ENCODE data around the gene DDIT3.

Gene DDIT3

DNA sequence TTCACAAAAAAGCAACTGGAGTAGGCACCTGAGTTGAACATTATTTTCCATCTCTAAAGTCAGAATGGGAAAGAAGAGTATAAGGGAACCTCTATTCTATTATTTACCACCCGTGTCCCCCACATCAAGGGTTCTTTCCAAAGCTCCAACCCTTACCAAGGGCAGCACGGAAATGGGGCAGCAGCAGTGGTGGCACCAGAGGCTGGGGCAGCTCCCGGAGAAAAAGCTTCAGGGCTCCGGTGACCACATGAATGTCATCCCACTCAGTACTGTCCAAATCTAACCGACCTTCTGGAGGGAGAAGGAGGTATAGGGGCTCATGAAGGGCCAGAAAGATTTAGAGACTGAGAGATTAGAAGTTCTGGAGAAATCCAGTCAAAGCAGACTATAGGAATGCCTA, 46.4 kb downstream of the DDIT3 start:
- Histone ChIP-seq H3K9me2 (replicated peaks; ENCODE audit: control insufficient read depth, low read length) (no peaks in the 10 kb centered on the region), H3K4me2 (ENCODE audit: low read length) (no peak overlapping the region), H4K20me1 (ENCODE audit: control insufficient read depth, insufficient read depth, low read depth, low read length) (no peaks in the 10 kb centered on the region), H3K27ac (ENCODE audit: low read depth, low read length) (no peak overlapping the region), H3K27me3 (ENCODE audit: control insufficient read depth, low read length) (no peaks in the 10 kb centered on the region), H3K79me2 (ENCODE audit: control insufficient read depth, low read length) (peaks cover 24% of the 10 kb centered on the region), H3K9me3 (ENCODE audit: control insufficient read depth, insufficient read depth, low read length) (no peaks in the 10 kb centered on the region), H3F3A (ENCODE audit: control insufficient read depth, insufficient read depth) (peaks cover under 1% of the 10 kb centered on the region; the same call in 1 of the 2 replicates), H3K4me1 (ENCODE audit: control insufficient read depth, low read length) (peaks cover 30% of the 10 kb centered on the region), H3K4me3 (ENCODE audit: low read length) (no peak overlapping the region), H3K36me3 (ENCODE audit: control insufficient read depth, low read length) (peaks cover 57% of the 10 kb centered on the region)
- TF ChIP-seq EZH2phosphoT487 (IDR thresholded peaks at IDR 0.05; ENCODE audit: borderline replicate concordance, low read length) (no peak), CTCF (IDR thresholded peaks at IDR 0.05; ENCODE audit: low read depth, low read length, poor library complexity, severe bottlenecking) (no peak)

GRCh38 chr12:57473392-57473791, 46.9 kb downstream of the DDIT3 start:
- Histone ChIP-seq H4K20me1 (ENCODE audit: control insufficient read depth, insufficient read depth, low read depth, low read length) (no peaks in the 10 kb centered on the region), H3K36me3 (ENCODE audit: control insufficient read depth, low read length) (peaks cover 57% of the 10 kb centered on the region), H3K9me3 (ENCODE audit: control insufficient read depth, insufficient read depth, low read length) (no peaks in the 10 kb centered on the region), H3K79me2 (ENCODE audit: control insufficient read depth, low read length) (peaks cover 20% of the 10 kb centered on the region), H3K4me1 (ENCODE audit: control insufficient read depth, low read length) (peaks cover 26% of the 10 kb centered on the region), H3F3A (ENCODE audit: control insufficient read depth, insufficient read depth) (no peaks in the 10 kb centered on the region), H3K27ac (ENCODE audit: low read depth, low read length) (no peak overlapping the region), H3K27me3 (ENCODE audit: control insufficient read depth, low read length) (no peaks in the 10 kb centered on the region), H3K4me2 (ENCODE audit: low read length) (no peak overlapping the region), H3K4me3 (ENCODE audit: low read length) (no peak overlapping the region), H3K9me2 (replicated peaks; ENCODE audit: control insufficient read depth, low read length) (no peaks in the 10 kb centered on the region)
- no peak for TF ChIP-seq CTCF (IDR thresholded peaks at IDR 0.05; ENCODE audit: low read depth, low read length, poor library complexity, severe bottlenecking)
- TF ChIP-seq EZH2phosphoT487 (IDR thresholded peaks at IDR 0.05; ENCODE audit: borderline replicate concordance, low read length) = no peak

DNA sequence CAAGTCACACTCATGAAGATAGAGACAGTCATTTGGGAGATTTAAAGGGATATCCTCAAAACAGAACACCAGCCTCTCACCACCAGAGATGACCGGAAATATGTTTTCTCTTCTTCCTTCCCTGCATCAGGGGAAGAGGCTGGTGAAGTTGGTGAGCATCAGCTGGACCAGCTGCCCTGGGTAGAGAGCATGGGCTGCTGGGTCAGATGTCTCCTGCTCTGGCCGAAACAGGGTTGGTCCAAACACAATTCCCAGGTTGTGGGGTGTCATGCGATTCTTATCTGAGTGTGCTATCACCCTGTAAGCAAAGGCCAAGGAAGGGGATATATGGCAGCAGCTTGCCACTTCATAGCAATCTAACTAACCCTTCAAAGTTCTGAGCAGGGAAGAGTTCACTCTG, 47.9 kb downstream of the DDIT3 start:
- H3K27me3 ChIP-seq (ENCODE audit: control insufficient read depth, low read length) = no peaks in the 10 kb centered on the region
- peaks cover 26% of the 10 kb centered on the region for H3K4me1 ChIP-seq (ENCODE audit: control insufficient read depth, low read length)
- no peaks in the 10 kb centered on the region for H3K9me3 ChIP-seq (ENCODE audit: control insufficient read depth, insufficient read depth, low read length)
- H3K27ac ChIP-seq (ENCODE audit: low read depth, low read length) = no peak overlapping the region
- H3K4me2 ChIP-seq (ENCODE audit: low read length) = no peak overlapping the region
- no peaks in the 10 kb centered on the region for H4K20me1 ChIP-seq (ENCODE audit: control insufficient read depth, insufficient read depth, low read depth, low read length)
- H3K36me3 ChIP-seq (ENCODE audit: control insufficient read depth, low read length) = peaks cover 56% of the 10 kb centered on the region
- no peaks in the 10 kb centered on the region for H3F3A ChIP-seq (ENCODE audit: control insufficient read depth, insufficient read depth)
- no peaks in the 10 kb centered on the region for H3K9me2 ChIP-seq (replicated peaks; ENCODE audit: control insufficient read depth, low read length)
- H3K4me3 ChIP-seq (ENCODE audit: low read length) = no peak overlapping the region
- peaks cover 18% of the 10 kb centered on the region for H3K79me2 ChIP-seq (ENCODE audit: control insufficient read depth, low read length)
- TF ChIP-seq CTCF (IDR thresholded peaks at IDR 0.05; ENCODE audit: low read depth, low read length, poor library complexity, severe bottlenecking) (no peak), EZH2phosphoT487 (IDR thresholded peaks at IDR 0.05; ENCODE audit: borderline replicate concordance, low read length) (no peak)

Measured in DOHH2 (cell line).